AG09319 (cell line): ENCODE measurements around the gene CDON.
A peak's percentile ranks its signal among the peaks of the same experiment; 100 is the strongest.

Experiments
- DNase-seq: peaks from one replicate; pipeline ENCODE4 v3.0.0-alpha.2; 2010; ENCODE audit warnings: low read depth; ENCODE audit errors: extremely low read depth
- TF ChIP-seq, protein P1 (sequence below): IDR thresholded peaks from 2 replicates; pipeline ENCODE4 v1.5.1; 2011; ENCODE audit warnings: low read depth, mild to moderate bottlenecking, inconsistent platforms, low read length, moderate library complexity

CDON gene, protein sequence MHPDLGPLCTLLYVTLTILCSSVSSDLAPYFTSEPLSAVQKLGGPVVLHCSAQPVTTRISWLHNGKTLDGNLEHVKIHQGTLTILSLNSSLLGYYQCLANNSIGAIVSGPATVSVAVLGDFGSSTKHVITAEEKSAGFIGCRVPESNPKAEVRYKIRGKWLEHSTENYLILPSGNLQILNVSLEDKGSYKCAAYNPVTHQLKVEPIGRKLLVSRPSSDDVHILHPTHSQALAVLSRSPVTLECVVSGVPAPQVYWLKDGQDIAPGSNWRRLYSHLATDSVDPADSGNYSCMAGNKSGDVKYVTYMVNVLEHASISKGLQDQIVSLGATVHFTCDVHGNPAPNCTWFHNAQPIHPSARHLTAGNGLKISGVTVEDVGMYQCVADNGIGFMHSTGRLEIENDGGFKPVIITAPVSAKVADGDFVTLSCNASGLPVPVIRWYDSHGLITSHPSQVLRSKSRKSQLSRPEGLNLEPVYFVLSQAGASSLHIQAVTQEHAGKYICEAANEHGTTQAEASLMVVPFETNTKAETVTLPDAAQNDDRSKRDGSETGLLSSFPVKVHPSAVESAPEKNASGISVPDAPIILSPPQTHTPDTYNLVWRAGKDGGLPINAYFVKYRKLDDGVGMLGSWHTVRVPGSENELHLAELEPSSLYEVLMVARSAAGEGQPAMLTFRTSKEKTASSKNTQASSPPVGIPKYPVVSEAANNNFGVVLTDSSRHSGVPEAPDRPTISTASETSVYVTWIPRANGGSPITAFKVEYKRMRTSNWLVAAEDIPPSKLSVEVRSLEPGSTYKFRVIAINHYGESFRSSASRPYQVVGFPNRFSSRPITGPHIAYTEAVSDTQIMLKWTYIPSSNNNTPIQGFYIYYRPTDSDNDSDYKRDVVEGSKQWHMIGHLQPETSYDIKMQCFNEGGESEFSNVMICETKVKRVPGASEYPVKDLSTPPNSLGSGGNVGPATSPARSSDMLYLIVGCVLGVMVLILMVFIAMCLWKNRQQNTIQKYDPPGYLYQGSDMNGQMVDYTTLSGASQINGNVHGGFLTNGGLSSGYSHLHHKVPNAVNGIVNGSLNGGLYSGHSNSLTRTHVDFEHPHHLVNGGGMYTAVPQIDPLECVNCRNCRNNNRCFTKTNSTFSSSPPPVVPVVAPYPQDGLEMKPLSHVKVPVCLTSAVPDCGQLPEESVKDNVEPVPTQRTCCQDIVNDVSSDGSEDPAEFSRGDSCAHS (N-terminal part only)

DNA sequence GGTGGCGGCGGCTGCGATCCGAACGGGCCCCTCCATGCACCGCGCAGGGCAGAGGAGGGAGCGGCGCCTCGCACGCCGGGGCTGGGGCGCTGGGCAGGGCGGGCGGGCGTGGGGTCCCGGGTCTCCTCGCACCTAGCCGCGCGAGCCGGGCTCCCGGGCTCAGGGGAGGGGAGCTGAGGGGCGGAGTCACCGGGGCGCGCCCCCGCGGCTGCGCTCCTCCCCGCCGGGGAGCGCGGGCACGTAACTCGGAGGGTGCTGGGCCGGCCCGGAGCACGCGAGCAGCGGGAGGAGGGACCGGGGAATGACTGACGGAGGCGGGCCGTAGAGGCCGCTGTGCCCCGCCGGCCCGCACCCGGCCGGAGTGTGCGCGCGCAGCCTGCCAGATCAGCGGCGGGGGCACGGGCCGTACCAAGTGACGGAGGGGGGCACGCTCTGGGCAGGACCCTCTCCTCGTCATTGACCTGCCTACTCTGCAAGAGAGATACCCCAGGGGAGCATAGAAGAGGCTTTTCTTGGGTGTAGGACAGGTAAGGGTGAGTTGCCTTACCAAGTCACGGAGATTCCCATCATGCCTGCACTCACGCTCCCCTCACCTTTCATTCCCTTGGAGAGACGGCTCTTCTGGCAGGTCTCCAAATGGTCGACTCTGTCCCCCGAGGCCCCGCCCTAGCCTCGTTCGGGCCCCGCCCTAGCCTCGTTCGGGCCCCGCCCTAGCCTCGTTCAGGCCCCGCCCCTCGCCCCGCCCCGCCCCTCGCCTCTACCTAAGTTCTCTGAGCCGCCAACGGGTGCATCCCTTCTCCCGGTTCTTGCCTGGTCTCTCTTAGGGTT lies at the start of gene CDON:
Gene CDON, minus strand, starts transcription at position 188 of the 828 bp plus-strand sequence. CDS start 39,390 bp downstream, outside the sequence.
- peak; percentile 75 for DNase-seq
- TF ChIP-seq, protein P1, sequence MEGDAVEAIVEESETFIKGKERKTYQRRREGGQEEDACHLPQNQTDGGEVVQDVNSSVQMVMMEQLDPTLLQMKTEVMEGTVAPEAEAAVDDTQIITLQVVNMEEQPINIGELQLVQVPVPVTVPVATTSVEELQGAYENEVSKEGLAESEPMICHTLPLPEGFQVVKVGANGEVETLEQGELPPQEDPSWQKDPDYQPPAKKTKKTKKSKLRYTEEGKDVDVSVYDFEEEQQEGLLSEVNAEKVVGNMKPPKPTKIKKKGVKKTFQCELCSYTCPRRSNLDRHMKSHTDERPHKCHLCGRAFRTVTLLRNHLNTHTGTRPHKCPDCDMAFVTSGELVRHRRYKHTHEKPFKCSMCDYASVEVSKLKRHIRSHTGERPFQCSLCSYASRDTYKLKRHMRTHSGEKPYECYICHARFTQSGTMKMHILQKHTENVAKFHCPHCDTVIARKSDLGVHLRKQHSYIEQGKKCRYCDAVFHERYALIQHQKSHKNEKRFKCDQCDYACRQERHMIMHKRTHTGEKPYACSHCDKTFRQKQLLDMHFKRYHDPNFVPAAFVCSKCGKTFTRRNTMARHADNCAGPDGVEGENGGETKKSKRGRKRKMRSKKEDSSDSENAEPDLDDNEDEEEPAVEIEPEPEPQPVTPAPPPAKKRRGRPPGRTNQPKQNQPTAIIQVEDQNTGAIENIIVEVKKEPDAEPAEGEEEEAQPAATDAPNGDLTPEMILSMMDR = no peak; the same call in 1 of the 2 replicates

DNA sequence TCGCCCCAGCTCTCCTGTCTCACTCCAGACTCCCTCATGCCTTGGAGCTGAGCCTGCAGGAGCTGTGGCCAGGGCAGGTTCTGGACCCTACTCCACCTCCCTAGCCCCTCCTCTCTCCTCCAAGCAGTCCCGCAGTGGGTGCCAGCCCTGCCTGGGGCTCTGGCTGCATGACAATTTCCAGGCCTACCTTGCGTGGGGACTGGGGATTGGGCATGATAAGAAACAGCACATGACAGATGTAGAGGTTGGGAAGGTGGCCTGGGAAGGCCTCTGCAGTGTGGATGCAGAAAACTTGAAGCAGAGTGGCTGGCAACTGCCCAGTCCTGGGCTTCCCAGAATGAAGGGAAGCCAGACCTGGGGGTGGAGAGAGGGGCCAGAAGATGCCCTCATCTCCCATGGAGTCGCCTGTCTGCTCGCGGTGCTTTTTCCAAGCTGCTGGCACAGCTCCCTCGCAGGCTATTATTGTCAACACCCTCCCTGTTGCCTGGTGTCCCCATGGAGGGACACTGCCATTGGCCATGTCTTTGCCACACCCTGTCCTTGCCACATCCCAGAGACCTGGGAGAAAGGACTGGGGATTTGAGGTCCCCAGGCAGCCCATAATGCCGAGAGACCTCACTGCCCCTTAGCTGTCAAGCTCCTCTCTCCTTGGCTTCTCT lies 48.9 kb upstream of the CDON start:
- TF ChIP-seq, protein P1 = no peak
- no peak for DNase-seq

DNA sequence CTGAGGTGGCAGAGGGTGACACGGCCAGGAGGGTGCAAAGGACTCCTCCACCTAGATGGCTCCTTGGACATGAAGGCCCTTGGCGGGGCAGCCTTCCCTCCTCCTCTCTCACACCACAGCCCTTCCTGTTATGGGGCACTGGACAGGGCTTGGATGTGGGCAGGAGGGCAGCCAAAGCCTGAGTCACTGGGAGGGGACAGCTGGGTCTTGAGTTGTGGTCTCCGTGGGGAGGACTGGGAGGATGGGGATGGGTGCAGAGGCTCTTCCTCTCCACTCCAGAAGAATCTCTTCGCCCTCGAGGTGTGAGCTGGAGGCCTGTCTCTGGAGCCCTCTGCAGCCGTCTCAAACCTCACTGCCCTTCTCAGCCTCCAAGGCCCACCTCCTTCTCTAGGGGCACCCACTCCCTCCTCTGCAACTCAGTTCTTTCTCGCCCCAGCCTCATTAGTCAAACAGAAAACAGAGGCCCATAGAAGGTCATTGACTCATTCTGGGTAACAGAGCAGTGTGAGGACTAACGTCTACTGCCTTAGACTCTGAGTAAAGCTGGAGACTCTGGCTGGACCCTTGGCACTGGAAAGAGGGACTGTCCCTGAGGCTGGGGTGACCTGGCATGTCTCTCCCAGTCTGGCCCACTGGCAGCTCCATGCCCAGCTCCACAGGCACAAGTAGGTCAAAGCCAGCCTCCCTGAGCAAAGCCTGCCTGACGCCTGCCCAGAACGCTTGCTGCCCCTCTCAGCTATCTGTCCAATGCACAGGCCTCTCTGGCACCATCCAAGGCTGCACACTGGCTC lies 47.5 kb upstream of the CDON start:
- TF ChIP-seq, protein P1 = no peak
- no peak for DNase-seq

DNA sequence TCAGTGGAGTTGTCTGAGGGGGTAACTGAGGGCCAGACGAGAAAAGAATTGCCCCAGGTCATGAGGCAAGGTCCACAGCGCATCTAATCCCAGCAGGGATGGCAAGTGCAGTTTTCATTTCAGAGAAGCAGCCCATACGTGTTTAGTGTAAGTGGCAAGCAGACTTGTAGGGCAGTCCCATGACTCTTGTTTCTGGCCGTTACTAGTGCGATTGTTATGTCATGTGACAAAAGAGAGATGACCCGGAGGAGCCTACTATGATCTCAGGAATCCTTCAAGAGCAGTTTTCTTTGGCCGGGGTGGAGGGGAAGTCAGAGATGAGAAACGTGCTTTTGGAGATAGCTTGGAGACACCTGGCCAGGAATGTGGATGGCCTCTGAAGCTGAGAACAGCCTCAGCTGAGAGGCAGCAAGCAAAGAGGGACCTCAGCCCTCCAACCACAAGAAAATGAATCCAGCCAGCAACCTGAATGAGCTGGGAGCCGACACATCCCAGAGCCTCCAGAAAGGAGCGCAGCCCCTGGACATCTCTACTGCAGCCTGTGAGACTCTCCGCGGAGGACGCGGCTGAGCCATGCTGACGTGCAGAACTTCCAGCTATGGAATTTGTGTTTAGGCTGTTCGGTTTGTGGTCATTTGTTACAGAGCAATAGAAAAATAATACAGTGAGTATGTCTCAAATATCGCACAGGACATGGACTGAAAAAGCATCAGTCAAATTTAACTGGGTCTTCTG lies 44.1 kb upstream of the CDON start:
- no peak for DNase-seq
- TF ChIP-seq, protein P1 = no peak

DNA sequence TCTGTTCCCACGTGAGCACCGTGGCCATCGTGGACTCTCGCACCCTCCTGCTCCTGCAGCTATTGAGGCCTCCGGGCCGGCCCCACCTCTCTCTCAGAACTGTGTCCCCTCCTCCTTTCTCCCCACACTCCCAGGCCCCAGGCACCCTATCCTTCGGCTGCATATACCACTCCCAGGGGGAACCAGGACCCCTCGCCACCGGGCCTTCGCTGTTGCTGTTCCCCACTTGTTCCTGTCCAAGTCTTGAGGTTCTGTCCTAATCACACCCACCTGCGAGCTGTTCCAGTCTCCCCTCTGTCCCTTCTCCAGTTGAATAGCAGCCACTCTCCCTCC lies 43.0 kb upstream of the CDON start:
- no peak for DNase-seq
- TF ChIP-seq, protein P1 = no peak
